ENCODE measurements around the gene TMED4. TPM values are rescaled to one million over a fixed set of nuclear protein-coding genes. Genes with fewer than 3 reads are reported as not detected.
"Not testable (repeated sequence)": the region's sequence is repeated elsewhere in the genome, so short reads cannot be mapped to it uniquely, and the experiment has no call there.

The TMED4 gene
- total RNA-seq, 4 donors from 2014 or later = 68.0 to 123 (median 102) TPM

GRCh38 chr7:44602576-44602910 lies 20.5 kb upstream of the TMED4 start:
- intact Hi-C loops (cut with DNase I) = no loop called here
- no peak for DNase-seq
- 55 to 88% methylated on average over 1 of the region's 1 CpG for WGBS, 2 donors

DNA sequence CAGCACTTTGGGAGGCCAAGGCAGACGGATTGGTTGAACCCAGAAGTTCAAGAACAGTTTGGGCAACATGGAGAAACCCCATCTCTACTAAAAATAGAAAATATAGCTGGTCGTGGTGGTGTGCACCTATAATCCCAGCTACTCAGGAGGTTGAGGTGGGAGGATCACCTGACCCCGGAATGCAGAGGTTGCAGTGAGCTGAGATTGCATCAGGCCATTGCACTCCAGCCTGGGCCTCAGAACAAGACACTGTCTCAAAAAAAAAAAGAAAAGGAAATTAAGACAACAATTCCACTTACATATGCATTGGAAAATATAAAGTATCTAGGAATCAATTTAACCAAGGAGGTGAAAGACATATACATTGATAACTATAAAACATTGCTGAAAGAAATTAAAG lies 17.2 kb upstream of the TMED4 start:
- DNase-seq = no peak
- no peak overlapping the region for H3K27ac ChIP-seq
- H3K4me1 ChIP-seq = no peaks in the 10 kb centered on the region
- peaks cover 0 to 5% (median 0%) of the 10 kb centered on the region in 4 donors for H3K27me3 ChIP-seq
- no peak for TF ChIP-seq POLR2A (IDR thresholded peaks at IDR 0.05)
- TF ChIP-seq, protein P1, sequence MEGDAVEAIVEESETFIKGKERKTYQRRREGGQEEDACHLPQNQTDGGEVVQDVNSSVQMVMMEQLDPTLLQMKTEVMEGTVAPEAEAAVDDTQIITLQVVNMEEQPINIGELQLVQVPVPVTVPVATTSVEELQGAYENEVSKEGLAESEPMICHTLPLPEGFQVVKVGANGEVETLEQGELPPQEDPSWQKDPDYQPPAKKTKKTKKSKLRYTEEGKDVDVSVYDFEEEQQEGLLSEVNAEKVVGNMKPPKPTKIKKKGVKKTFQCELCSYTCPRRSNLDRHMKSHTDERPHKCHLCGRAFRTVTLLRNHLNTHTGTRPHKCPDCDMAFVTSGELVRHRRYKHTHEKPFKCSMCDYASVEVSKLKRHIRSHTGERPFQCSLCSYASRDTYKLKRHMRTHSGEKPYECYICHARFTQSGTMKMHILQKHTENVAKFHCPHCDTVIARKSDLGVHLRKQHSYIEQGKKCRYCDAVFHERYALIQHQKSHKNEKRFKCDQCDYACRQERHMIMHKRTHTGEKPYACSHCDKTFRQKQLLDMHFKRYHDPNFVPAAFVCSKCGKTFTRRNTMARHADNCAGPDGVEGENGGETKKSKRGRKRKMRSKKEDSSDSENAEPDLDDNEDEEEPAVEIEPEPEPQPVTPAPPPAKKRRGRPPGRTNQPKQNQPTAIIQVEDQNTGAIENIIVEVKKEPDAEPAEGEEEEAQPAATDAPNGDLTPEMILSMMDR (IDR thresholded peaks at IDR 0.05) = no peak
- H3K9me3 ChIP-seq = no peaks in the 10 kb centered on the region
- no peaks in the 10 kb centered on the region for H3K36me3 ChIP-seq
- no peak overlapping the region for H3K4me3 ChIP-seq
- intact Hi-C loops (cut with DNase I) = loop anchor here (10.0 kb wide), 1 partner anchor 156 kb away; no protein-coding TSS in a partner anchor
- 63 to 72% methylated on average over 3 of the region's 3 CpGs for WGBS, 2 donors

More at GRCh38 chr7:44602576-44602910, 20.5 kb upstream of the TMED4 start:
- Histone ChIP-seq H3K36me3 (no peaks in the 10 kb centered on the region), H3K27ac (no peak overlapping the region), H3K4me3 (no peak overlapping the region), H3K9me3 (no peaks in the 10 kb centered on the region), H3K4me1 (peaks cover 0 to 14% (median 9%) of the 10 kb centered on the region in 3 donors), H3K27me3 (peaks cover 0 to 5% (median 0%) of the 10 kb centered on the region in 4 donors)
- TF ChIP-seq, protein P1 (IDR thresholded peaks at IDR 0.05) = no peak
- TF ChIP-seq POLR2A (IDR thresholded peaks at IDR 0.05) = no peak

- not testable (repeated sequence) for H3K27ac ChIP-seq, H3K9me3 ChIP-seq, DNase-seq, H3K36me3 ChIP-seq, H3K4me1 ChIP-seq, H3K4me3 ChIP-seq, H3K27me3 ChIP-seq
- WGBS, 2 donors = 87 to 91% methylated on average over 8 of the region's 8 CpGs
- intact Hi-C loops (cut with DNase I) = loop anchor here (10.0 kb wide), 1 partner anchor 158 kb away; no protein-coding TSS in a partner anchor
These were observed 15.2 kb upstream of the TMED4 start for GRCh38 chr7:44597181-44597580.

GRCh38 chr7:44595934-44596635 lies 14.1 kb upstream of the TMED4 start:
- Histone ChIP-seq H3K4me3 (no peak overlapping the region), H3K27me3 (no peaks in the 10 kb centered on the region), H3K36me3 (no peaks in the 10 kb centered on the region), H3K27ac (no peak overlapping the region), H3K4me1 (no peaks in the 10 kb centered on the region), H3K9me3 (no peaks in the 10 kb centered on the region)
- intact Hi-C loops (cut with DNase I) = loop anchor here (10.0 kb wide), 1 partner anchor 159 kb away; no protein-coding TSS in a partner anchor
- WGBS, 2 donors = 73 to 81% methylated on average over 5 of the region's 5 CpGs
- TF ChIP-seq, protein P1 (IDR thresholded peaks at IDR 0.05) = no peak
- TF ChIP-seq POLR2A (IDR thresholded peaks at IDR 0.05) = no peak
- DNase-seq = no peak

GRCh38 chr7:44590910-44591309 lies 8.9 kb upstream of the TMED4 start:
- Histone ChIP-seq H3K27ac (no peak overlapping the region), H3K4me1 (peaks cover 0 to 4% (median 0%) of the 10 kb centered on the region in 3 donors), H3K4me3 (no peak overlapping the region), H3K9me3 (no peaks in the 10 kb centered on the region), H3K36me3 (no peaks in the 10 kb centered on the region), H3K27me3 (no peaks in the 10 kb centered on the region)
- DNase-seq = no peak
- intact Hi-C loops (cut with DNase I) = loop anchor here (10.0 kb wide), 1 partner anchor 164 kb away; no protein-coding TSS in a partner anchor
- no peak for TF ChIP-seq POLR2A (IDR thresholded peaks at IDR 0.05)
- TF ChIP-seq, protein P1 (IDR thresholded peaks at IDR 0.05) = no peak
- WGBS, 2 donors = 69 to 84% methylated on average over 1 of the region's 1 CpG

All from esophagus squamous epithelium (tissue), 5 donors.